HG03159 (cell line): ENCODE data around the gene SMIM29.
"Not testable (repeated sequence)": the region's sequence is repeated elsewhere in the genome, so short reads cannot be mapped to it uniquely, and the experiment has no call there.

Experiments used
- ATAC-seq: cut with Tn5 transposase; IDR thresholded peaks from one replicate; pipeline ENCODE4 v1.9.1; 2021; ENCODE audit warnings: mild to moderate bottlenecking, moderate library complexity; ENCODE audit not compliant: unreplicated experiment

Gene SMIM29

DNA sequence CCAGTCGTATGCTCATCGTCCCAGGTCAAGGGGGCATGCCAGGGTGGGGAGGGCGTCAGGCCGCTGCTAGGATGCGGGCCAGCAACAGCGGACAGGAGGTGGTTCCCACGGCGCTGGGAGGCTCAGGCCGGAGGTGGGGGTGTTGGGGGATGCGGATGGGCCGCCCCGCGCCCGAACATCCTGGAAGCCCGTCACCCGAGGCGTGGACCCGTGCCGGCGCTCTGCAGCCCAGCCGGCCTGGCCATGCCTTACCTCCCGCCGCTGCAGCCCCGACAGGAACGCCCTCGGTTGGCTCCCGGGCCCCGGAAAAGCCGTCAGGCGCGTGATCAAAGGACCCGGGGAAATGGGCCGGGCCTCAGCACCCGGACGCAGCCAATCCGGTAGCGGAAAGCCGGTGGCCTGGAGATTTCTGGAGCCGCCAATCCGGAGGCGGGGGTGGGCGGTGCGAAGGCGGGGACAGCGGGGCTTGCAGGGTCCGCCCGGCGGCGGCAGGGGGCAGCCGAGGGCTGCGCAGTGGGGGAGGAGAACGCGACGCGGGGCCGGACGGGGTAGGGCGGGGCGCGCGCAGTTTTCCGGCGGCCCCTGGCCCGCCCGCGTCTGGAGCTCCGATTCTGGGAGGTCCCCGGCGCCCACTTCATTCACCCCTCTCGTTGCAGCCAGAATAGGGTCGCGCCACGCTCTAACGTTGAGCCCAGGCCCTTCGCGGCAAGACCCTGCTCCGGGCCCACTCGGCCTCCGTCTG is at the start of gene SMIM29:
TSS of gene SMIM29 (minus strand) at position 280 of the 742 bp plus-strand sequence. CDS start 1,215 bp downstream, outside the sequence.
- peak; percentile 69 for ATAC-seq

DNA sequence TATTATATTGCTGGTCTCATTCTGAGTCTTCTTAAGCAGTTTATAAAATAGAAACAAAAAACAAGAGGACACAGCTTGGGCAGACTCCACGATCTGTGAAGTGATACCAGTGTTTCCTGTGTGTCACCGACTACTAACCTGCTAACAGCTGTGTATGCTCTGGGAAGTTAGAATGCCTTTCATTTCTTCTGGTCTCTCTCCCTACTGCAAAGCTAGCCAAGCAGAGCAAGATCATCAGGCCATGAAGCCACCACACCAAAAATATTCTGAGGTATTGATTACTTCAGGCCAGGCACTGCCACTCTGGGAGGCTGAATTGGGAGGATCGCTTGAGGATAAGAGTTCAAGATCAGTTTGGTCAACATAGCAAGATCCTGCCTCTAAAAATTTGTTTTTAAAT is 46.9 kb upstream of the SMIM29 start:
- peak; percentile 85 for ATAC-seq

DNA sequence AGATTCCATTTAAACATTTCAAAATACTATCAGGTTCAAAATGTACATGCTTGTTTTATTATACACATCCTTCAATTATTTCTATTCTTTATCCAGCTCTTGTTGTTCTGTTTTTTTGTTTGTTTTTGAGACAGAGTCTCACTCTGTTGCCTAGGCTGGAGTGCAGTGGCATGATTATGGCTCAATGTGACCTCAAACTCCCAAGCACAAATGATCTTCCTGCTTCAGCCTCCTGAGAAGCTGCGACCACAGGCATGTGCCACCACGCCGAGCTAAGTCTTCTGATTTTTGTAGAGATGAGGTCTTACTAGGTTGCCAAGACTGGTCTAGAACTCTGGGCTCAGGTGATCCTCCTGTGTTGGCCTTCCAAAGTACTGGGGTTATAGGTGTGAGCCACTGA is 44.1 kb upstream of the SMIM29 start:
- ATAC-seq = no peak

DNA sequence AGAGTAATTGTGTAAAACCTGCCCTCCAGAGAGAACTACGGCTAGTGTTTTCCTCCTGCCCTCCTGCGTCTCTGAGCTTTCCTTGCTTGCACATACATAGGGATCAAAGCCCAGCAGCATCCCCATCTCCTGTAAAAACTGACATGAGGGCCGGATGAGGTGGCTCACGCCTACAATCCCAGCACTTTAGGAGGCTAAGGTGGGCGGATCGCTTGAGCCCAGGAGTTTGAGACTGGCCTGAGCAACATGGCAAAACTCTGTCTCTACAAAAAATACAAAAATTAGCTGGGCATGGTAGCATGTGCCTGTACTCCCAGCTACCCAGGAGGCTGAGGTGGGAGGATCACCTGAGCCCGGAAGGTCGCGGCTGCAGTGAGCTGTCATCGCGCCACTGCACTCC is 40.3 kb upstream of the SMIM29 start:
- no peak for ATAC-seq

DNA sequence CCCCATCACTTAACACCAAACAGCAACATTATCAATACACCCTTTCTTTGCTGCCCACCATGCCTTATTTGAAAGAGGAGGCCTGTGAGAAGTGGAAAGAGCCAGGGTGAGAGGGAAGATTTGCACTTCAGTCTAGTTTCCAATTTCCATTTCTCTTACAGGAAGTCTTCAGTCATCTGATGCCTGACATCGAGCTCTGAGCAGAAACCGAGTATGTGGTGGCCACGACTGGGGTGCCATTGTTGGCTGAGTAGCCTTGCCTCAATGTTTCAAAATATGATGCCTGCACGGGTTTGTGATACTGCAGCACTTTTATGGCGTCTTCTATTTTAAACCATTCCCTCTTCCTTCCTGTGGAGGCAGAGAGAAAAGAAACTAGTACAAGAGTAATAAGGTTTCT is 39.8 kb upstream of the SMIM29 start:
- no peak for ATAC-seq

DNA sequence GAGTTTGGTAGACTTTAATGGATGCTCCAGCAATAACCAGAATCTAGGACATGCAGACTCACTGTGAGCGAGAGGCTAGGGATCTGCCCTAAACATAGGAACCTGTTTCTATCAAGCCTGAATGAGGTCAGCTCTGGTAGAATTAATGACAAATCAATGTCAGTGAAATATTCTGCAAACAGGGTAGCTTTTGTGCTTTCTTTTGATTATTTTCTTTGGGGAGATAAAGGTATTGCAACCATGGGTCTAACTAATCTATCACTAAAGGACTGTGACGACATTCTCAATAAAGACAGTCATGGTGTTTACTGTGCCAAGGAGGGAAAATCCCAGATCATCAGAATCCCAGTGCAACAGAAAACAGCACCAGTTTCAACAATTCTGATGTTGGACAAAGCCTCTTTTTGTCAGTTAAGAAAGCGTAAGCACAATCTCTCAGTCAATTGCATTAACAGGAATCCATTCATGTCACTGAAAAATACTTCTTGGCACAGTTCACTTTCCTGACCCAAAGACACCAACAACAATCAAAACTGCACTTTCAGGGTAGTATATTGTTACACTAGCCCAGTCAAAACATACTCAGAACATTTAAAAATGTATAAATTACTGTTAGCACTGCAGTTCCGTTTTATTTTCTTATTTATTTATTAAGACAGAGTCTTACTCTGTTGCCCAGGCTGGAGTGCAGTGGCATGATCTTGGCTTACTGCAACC is 36.8 kb upstream of the SMIM29 start:
- no peak for ATAC-seq

DNA sequence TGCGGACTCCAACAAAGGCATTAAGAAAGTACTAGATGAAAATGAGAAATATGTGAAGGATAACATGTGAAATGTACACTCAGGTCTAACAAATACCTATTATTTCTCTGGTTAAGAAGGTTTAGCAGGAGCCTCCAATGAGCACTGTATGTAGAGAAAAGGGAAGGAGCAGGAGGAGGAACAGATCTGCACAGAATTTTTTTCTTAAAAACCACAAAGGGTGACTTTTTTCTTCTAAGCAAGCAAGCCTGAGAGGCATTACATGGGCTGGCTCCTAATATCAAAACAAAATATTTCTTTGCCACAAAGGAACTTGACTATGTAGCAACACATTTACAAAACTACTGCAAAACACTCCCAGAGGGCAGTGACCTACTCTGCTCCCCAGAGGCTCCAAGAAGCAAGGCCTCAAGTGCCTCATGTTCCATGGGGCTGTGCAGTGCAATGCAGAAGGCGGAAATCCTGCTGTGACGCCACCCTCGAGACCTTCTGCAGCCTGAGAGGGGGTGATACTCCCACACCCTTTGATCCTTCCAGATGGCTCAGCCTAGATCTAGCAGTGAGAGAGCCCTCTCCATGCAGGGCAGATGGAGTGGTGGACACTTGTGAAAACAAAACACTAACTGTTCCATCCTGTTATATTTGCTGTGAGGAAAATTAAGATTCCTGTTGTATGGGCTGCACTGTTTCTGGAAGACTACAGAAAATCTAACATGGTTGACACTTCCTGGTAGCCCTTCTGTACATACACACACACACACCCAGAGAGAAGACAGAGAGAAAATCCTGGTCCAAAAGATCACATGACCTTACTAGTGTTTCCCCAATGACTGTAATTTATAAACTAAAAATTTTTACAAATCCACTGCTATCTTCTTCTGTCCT is 36.0 kb upstream of the SMIM29 start:
- no peak for ATAC-seq

DNA sequence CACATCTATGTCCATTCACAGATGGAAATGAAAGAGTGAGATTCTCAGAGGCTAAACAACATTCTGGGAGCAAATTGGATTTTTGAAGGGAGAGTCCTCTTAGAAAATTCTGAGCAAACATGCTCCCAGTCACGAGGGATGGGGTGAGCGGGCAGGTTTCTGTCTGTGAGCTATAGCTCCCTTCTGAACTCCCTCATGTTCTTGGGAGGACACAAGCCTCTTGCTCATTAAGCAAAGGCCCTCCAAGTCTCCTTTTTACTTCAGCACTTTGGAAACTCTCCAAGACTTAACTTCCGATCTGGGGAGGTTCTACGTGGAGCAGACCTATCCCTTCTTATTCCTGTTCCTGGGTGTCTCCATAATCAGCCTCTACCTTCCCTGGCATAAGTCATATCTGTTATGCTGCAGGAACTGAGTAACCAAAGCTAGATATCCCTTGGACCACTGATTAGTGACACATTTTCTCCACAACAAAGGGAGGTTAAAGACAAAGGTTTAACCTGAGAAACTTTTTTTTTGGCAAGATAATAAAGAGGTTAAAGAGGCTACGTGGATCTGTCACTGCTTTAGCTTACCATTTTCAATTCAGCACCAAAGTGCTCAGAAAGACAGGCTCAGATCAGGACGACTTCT is 33.0 kb upstream of the SMIM29 start:
- no peak for ATAC-seq

DNA sequence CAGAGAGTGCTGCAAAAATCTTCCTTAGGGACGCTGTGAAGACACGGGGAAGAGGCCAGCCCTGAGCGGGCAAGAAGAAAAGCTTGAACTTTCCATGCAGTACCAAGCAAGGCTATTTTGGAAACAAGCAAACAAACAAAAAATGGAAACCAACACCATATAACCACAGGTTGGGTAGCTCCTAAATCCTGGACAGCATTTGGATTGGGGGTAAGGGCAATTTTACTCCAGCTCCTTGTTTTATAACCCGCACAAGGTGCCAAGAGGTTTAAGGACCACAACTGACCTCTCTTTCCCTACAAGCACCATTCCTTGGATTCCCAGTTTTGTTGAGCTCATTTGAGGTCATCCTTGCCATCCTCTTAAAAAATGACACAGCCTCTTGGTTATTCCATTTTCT is 31.4 kb upstream of the SMIM29 start:
- no peak for ATAC-seq

DNA sequence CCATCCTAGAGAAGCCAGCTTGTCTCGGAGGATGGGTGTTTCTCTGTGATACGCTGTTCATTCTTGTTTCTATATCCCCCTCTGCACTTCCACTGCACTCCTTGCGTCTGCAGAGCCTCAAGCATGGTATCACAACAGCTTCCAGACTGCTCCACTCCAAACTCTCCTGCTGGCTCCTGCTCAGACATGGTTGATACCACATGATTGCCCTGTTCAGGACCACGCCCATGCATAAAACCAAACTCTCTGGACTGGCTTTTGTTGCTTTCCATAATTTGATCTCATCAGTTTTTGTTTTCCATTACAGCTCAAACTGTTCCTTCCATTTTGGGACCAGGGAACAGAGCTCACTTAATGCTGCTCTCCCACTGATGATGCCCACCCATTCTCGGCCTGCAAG is 30.0 kb upstream of the SMIM29 start:
- no peak for ATAC-seq

DNA sequence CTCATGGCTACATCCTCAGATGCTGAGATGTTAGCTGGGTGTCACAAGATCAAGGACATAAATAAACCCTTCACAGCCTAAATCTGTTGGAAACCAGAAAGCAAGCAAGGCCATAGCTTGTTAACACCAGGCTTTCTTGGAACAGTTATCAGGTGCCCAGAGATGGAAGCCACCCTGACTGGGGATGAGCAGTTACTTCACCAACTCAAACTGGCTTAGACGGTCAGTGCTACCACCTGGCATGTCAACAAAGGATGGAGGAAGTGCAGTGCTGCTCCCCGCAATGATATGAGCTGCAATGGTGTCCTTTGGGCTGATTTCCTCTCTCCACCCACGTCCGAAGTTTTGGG is 28.9 kb upstream of the SMIM29 start:
- no peak for ATAC-seq

DNA sequence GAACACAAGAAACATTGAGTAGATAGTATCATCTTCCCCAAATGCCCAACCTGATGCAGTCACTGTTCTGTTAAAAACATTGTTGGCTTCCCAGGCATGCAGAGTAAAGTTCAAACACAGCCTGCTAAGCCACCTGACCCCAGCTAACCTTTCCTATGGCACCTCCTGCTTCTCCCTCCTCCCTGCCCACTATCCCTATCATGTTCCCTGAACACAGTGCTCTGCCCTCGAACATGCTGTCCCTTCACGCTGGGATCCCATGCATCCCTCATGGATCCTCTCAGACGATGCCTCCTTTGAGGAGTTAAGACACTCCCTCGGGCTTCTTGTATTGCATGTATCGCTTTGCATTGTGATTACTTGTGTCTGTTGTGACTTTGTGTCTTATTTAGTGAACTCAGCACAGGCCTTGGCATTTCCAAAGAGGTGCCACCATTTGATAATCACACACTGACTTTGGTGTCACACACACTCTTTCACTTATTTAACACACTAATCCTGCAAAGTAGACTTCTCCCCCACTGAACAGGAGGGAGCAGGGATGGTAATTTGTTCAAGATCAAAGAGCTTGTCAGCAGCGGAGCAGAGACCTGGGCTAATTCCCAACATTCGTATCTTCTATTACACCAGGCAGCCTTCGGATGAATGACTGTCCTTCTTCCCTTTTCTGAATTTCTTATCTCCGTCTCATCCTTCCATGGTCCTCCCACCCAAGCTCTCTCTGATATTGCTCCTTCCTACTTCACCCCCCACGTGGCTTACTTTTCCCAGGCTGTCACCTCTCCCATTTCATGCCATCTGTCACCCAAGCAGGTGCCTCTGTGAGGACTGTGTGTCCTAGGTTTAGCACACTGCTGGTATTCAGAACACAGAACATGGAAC is 28.3 kb upstream of the SMIM29 start:
- ATAC-seq = no peak

DNA sequence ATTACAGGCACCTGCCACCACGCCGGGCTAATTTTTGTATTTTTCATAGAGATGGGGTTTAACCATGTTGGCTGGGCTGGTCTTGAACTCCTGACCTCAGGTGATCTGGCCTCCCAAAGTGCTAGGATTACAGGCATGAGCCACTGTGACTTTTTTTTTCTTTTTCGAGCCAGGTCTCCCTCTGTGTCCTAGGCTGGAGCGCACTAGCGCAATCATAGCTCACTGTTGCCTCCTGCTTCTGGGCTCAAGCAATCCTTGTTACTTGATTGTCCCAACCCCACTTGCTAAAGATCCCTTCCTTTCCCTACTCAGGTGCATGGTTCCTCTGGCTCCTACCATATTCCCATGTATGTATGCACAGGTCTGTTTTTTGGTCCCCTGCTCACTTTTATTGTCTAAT is 27.4 kb upstream of the SMIM29 start:
- ATAC-seq = no peak

DNA sequence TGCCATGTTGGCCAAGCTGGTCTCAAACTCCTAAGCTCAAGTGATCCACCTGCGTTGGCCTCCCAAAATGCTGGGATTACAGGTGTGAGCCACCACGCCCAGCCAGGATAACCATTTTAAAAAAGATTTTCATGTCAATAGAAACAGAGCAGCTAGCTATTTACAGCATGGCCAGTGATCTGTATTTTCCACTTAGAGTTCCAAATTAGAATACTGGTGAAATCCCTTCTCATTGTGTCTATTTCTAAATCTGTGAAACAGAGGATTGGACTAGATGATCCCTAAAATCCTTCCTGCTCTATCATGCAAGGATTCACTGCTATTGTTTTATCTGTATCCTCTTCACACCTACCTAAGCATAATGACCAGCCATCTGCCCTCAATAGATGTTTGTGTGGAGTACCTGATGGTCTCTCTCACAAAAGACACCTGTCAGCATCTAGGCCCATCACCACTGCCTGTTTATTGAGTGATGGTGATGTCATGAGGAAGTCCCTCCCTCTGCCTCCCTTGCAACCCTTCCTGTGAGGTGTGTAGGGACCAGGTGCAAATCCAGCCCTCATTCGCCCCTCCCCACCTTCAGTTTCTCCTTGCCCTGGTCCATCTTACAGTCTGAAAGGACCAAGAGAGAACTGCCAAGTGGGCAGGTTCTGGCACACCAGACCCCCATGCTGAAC is 26.5 kb upstream of the SMIM29 start:
- no peak for ATAC-seq

DNA sequence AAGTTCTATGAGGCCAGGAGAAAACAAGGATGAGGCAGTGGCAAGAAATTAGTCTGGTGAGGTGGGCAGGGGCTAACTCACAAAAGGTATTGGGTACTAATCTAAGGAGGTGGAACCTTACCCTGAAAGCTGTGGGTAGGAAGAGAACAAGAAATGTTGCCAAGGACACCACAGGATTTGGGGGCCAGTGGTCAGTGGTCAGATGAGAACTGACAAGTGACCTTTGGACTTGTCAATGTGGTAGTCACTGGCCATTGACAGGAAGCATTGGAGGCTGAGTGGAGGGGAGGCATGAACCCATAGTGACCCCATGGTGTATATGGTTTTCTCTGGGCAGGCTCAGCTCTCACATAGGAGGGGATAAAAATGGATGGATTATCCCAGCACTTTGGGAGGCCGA is 25.3 kb upstream of the SMIM29 start:
- ATAC-seq = no peak

DNA sequence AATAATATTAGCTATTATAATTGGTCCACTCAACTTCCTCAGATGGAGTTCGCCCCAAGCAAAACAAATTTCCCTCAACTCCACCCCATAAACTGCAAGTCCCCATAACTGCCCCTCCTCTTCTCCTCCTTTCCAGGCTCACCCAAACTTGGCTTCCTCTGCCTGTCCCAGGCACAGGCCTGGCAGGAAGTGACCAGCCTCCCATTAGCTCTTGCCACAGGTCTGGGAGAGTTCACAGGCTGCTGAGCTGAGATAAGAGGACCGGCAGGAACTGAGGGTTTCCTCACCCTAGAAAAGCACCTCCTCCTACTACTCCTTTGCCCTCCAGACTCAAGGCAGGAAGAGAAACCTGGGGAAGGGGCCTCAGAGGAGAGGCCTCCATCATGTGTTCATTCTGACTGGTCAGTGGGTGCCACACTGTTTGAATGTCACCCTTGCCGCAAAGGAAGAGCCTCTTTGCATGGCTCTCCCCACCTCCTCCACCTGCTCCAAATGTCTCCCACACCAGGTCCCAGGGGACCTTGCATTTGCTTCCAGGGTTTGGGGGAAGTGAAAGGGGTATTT is 24.5 kb upstream of the SMIM29 start:
- ATAC-seq = no peak

DNA sequence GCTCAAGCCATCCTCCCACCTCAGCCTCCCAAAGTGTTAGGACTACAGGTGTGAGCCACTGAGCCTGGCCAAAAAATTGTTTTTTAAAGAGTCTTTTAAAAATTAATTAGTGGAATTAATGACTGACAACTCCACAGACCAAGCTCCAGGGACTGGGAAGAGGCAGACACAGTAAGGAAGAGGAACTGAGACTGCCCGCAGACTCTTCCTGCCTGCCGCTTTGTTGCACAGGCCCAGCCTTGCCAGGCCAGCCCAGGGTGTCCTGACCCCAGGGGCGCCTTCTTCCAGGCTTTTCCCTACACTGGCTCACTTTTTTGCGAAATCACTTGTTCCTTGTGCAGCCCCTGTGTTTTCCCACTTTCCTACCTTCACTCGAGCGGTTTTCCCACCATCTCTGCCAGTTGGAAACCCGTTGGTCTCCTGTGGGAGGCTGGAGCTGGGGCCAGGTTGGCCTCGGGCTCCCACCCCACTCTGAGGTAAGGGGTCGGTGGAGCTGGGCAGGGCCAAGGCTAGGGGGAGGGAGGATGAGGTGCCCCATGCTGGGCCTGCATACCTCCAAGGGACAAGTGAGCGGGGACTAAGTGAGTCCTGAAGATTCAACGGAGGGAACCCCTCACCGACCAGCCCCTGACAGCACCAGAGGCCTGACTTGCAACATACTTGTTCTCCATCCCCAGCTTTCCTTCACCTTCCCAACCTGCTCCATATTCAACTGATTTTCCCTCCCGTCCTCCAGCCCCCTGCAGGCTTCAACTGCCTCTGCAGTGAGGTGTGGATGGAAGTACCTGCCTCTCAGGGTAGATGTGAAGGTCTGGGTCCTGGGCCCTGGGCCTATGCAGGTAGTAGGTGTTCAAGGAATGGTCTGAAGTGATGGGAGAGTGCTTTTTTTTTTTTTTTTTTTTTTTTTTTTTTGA is 23.5 kb upstream of the SMIM29 start:
- ATAC-seq = no peak

DNA sequence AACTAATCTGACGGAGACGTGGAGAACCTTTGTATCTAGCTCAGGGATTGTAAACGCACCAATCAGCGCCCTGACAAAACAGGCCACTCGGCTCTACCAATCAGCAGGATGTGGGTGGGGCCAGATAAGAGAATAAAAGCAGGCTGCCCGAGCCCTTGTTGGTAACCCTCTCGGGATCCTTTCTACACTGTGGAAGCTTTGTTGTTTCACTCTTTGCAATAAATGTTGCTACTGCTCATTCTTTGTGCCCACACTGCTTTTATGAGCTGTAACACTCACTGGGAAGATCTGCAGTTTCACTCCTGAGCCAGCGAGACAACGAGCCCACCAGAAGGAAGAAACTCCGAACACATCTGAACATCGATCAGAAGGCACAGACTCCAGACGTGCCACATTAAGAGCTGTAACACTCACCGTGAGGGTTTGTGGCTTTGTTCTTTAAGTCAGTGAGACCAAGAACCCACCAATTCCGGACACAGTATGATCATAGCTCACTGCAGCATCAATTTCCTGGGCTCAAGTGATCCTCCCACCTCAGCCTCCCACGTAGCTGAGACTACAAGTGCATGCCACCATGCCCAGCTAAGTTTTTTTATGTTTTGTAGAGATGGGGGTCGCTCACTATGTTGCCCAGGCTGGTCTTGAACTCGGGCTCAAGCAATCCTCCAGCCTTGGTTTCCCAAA is 21.0 kb upstream of the SMIM29 start:
- not testable (repeated sequence) for ATAC-seq
